Mesendoderm (in vitro differentiated cells): ENCODE results near the gene KLHL22.

Source experiments
- DNase-seq: peaks from one replicate; pipeline ENCODE4 v3.0.0; 2013
- H2AK5ac ChIP-seq: 2 replicates; pipeline ENCODE4 v1.6.1; 2013; ENCODE audit warnings: low read length, inconsistent platforms
- H2BK120ac ChIP-seq: 2 replicates; pipeline ENCODE4 v1.6.1; 2013; ENCODE audit warnings: low read depth, mild to moderate bottlenecking, low read length, moderate library complexity, mixed read lengths
- H2BK15ac ChIP-seq: replicated peaks from 2 replicates; pipeline ENCODE4 v1.6.1; 2013; ENCODE audit warnings: low read depth, mild to moderate bottlenecking, moderate library complexity
- H2BK5ac ChIP-seq: 2 replicates; pipeline ENCODE4 v1.6.1; 2013; ENCODE audit warnings: low read length, inconsistent platforms
- H3K18ac ChIP-seq: 2 replicates; pipeline ENCODE4 v1.6.1; 2013; ENCODE audit warnings: mild to moderate bottlenecking, low read length, mixed read lengths
- H3K23ac ChIP-seq: one replicate; pipeline ENCODE4 v1.6.1; 2013; ENCODE audit warnings: low read length
- H3K27ac ChIP-seq: 2 replicates; pipeline ENCODE4 v1.5.1; 2013; ENCODE audit warnings: low read depth, mild to moderate bottlenecking, inconsistent platforms, low read length, moderate library complexity
- H3K27me3 ChIP-seq: 2 replicates; pipeline ENCODE4 v1.6.1; 2013; ENCODE audit warnings: low read length, control low read depth, mild to moderate bottlenecking, inconsistent platforms; ENCODE audit not compliant: insufficient read depth, poor library complexity
- H3K36me3 ChIP-seq: 2 replicates; pipeline ENCODE4 v1.6.1; 2013; ENCODE audit warnings: low read length, inconsistent platforms; ENCODE audit not compliant: control insufficient read depth, insufficient read depth
- H3K4ac ChIP-seq: one replicate; pipeline ENCODE4 v1.6.1; 2013; ENCODE audit warnings: low read depth, mild to moderate bottlenecking, low read length, moderate library complexity
- H3K4me1 ChIP-seq: 2 replicates; pipeline ENCODE4 v1.6.1; 2013; ENCODE audit warnings: low read depth, low read length, inconsistent platforms; ENCODE audit not compliant: control insufficient read depth
- H3K4me2 ChIP-seq: 2 replicates; pipeline ENCODE4 v1.6.1; 2013; ENCODE audit warnings: low read length
- H3K4me3 ChIP-seq: 2 replicates; pipeline ENCODE4 v1.5.1; 2013; ENCODE audit warnings: mild to moderate bottlenecking, low read length
- H3K56ac ChIP-seq: one replicate; pipeline ENCODE4 v1.6.1; 2013; ENCODE audit warnings: low read length
- H3K79me1 ChIP-seq: 2 replicates; pipeline ENCODE4 v1.6.1; 2013; ENCODE audit warnings: low read length, inconsistent platforms
- H3K79me2 ChIP-seq: 2 replicates; pipeline ENCODE4 v1.6.1; 2013; ENCODE audit warnings: mild to moderate bottlenecking, low read length; ENCODE audit not compliant: control insufficient read depth, insufficient read depth
- H3K9ac ChIP-seq: 2 replicates; pipeline ENCODE4 v1.6.1; 2013; ENCODE audit warnings: low read length, inconsistent platforms
- H4K5ac ChIP-seq: one replicate; pipeline ENCODE4 v1.6.1; 2013; ENCODE audit warnings: low read length
- H4K8ac ChIP-seq: one replicate; pipeline ENCODE4 v1.6.1; 2013; ENCODE audit warnings: low read depth, mild to moderate bottlenecking, control low read depth, low read length, moderate library complexity
- WGBS: extraction: QIAGEN DNeasy Blood & Tissue Kit; methylation state at CpG from one replicate; pipeline ENCODE4 v1.1.7; 2013; ENCODE audit warnings: low lambda C conversion rate, missing lambda C conversion rate; ENCODE audit not compliant: insufficient coverage; ENCODE audit errors: extremely low coverage; 5-methylcytosine and 5-hydroxymethylcytosine counted together

KLHL22 gene

DNA sequence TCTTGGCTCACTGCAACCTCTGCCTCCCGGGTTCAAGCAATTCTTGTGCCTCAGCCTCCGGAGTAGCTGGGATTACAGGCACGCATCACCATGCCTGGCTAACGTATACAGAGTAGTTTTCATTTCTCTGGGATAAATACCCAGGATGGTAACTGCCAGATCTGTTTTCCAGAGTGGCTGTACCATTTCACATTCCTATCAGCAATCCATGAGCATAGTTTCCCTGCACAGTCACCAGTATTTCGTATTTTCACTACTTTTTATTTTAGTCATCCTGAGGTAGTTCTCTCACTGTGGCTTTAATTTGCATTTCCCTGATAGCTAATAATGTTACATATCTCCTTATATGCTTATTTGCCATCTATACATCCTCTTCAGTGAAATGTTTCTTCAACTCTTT, 47.0 kb downstream of the KLHL22 start:
- no peak overlapping the region for H3K4ac ChIP-seq
- H3K18ac ChIP-seq = no peak overlapping the region
- H3K23ac ChIP-seq = no peak overlapping the region
- H2AK5ac ChIP-seq = no peak overlapping the region
- no CpG with 5 or more reads among the region's 5 CpGs for WGBS
- H4K5ac ChIP-seq = no peak overlapping the region
- H3K56ac ChIP-seq = no peak overlapping the region
- no peak overlapping the region for H4K8ac ChIP-seq
- H3K27me3 ChIP-seq = no peaks in the 10 kb centered on the region
- no peak overlapping the region for H3K27ac ChIP-seq
- no peak overlapping the region for H3K9ac ChIP-seq
- H3K79me2 ChIP-seq = no peaks in the 10 kb centered on the region
- DNase-seq = no peak
- H2BK5ac ChIP-seq = no peak overlapping the region
- H3K36me3 ChIP-seq = no peaks in the 10 kb centered on the region
- H3K4me3 ChIP-seq = no peak overlapping the region
- H2BK15ac ChIP-seq = no peak overlapping the region
- H3K4me2 ChIP-seq = no peak overlapping the region
- H3K4me1 ChIP-seq = no peaks in the 10 kb centered on the region
- no peak overlapping the region for H2BK120ac ChIP-seq
- no peaks in the 10 kb centered on the region for H3K79me1 ChIP-seq

DNA sequence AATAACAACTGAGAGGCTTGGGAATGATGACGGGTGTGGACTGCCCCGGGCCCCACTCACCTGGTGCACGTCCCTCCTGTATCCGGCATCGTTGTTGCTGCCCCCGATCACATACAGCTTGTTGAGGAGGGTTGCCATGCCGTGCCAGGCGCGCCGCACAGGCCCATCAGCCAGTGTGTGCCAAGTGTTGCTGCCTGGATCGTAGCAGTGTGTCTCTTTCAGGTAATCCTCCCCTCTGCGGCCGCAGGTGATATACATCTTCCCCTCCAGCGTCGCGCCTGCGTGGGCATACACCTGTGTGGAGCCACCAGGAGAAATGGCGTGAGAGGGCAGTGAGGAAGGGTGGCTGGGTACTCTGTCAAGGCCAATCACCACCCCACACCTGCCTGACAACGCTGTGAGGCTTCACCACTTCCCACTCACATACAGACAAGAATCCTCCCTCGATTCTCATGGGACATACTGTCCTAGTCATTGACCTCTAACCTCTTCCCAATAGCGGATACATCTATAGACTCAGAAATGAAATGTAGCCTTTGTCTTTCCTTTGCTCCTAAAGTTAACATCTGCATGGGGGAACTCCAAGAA, 49.1 kb downstream of the KLHL22 start:
- no peak overlapping the region for H3K23ac ChIP-seq
- no peaks in the 10 kb centered on the region for H3K4me1 ChIP-seq
- WGBS = no CpG with 5 or more reads among the region's 21 CpGs
- no peak overlapping the region for H2AK5ac ChIP-seq
- H3K79me2 ChIP-seq = no peaks in the 10 kb centered on the region
- no peaks in the 10 kb centered on the region for H3K27me3 ChIP-seq
- H4K5ac ChIP-seq = no peak overlapping the region
- H3K4ac ChIP-seq = no peak overlapping the region
- no peak overlapping the region for H4K8ac ChIP-seq
- H3K4me2 ChIP-seq = no peak overlapping the region
- no peak overlapping the region for H2BK15ac ChIP-seq
- H2BK120ac ChIP-seq = no peak overlapping the region
- H3K36me3 ChIP-seq = no peaks in the 10 kb centered on the region
- DNase-seq = no peak
- H2BK5ac ChIP-seq = no peak overlapping the region
- H3K4me3 ChIP-seq = no peak overlapping the region
- no peak overlapping the region for H3K18ac ChIP-seq
- no peaks in the 10 kb centered on the region for H3K79me1 ChIP-seq
- H3K27ac ChIP-seq = no peak overlapping the region
- no peak overlapping the region for H3K56ac ChIP-seq
- H3K9ac ChIP-seq = no peak overlapping the region

DNA sequence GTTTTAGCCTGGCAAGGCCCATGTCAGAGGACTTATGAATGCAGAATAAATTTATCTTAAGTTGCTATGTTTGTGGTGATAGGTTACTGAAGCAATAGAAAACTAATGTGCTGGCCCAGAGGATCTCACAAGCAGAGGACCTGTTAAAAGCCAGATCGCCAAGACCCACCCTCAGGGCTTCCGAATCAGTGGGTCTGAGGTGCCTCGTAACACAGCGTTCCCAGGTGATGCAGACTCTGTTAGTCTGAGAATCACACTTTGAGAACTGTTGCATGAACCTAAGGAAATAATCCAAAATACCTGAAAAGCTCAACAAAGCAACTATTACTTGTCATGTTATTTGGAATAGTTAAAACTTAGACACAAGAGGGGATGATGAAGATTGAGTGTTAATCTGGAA, 51.3 kb downstream of the KLHL22 start:
- Histone ChIP-seq H4K5ac (no peak overlapping the region), H4K8ac (no peak overlapping the region), H3K27me3 (no peaks in the 10 kb centered on the region), H2BK120ac (no peak overlapping the region), H3K4me2 (no peak overlapping the region), H3K56ac (no peak overlapping the region), H3K79me1 (no peaks in the 10 kb centered on the region), H3K4me1 (no peaks in the 10 kb centered on the region), H3K23ac (no peak overlapping the region), H3K4ac (no peak overlapping the region), H2BK15ac (no peak overlapping the region), H2AK5ac (no peak overlapping the region), H3K9ac (no peak overlapping the region), H3K79me2 (no peaks in the 10 kb centered on the region), H3K36me3 (no peaks in the 10 kb centered on the region), H2BK5ac (no peak overlapping the region), H3K18ac (no peak overlapping the region), H3K27ac (no peak overlapping the region), H3K4me3 (no peak overlapping the region)
- DNase-seq = no peak
- no CpG with 5 or more reads among the region's 4 CpGs for WGBS

DNA sequence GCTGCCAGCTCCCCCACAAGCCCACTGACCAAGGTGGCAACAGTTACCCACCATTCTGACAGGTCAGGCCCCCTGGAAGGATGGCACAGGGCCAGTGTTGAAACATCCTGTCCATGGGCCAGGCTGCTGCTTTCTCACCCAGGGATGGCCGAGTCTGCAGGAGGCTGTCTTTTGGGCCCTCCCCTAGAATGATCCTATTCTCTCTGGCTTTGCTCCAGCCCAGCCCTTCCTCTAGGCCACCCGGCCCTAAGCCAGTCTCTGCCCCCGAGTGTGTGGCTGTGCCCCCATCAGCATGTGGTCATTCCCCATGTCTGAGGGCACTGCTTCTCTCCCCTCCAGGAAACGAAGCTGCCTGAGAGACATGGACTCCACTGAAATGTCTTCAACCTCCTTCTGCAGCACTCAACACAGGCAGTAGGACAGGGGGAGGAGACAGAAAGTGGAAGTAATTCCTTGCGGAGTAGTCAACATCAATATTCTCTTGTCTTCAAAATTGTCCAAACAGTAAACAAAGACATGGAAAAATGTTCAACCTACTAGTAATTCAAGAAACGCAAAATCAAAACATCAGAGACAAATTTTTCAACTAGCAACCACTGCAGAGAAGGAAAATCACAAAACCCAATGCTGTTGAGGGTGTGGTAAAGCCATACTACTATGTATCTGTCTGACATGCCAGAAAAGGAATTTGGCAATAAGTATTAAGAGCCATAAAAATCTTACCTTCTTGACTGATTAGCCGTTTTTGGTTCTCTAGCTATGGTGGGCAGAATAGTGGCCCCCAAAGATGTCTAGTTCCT, 52.9 kb downstream of the KLHL22 start:
- Histone ChIP-seq H2BK5ac (no peak overlapping the region), H2BK120ac (no peak overlapping the region), H2AK5ac (no peak overlapping the region), H3K4me3 (no peak overlapping the region), H4K8ac (no peak overlapping the region), H3K4ac (no peak overlapping the region), H3K4me1 (no peaks in the 10 kb centered on the region), H3K56ac (no peak overlapping the region), H2BK15ac (no peak overlapping the region), H3K23ac (no peak overlapping the region), H3K18ac (no peak overlapping the region), H3K9ac (no peak overlapping the region), H3K79me1 (no peaks in the 10 kb centered on the region), H3K4me2 (no peak overlapping the region), H3K27ac (no peak overlapping the region), H3K79me2 (no peaks in the 10 kb centered on the region), H3K27me3 (no peaks in the 10 kb centered on the region), H3K36me3 (no peaks in the 10 kb centered on the region), H4K5ac (no peak overlapping the region)
- WGBS = no CpG with 5 or more reads among the region's 7 CpGs
- no peak for DNase-seq

DNA sequence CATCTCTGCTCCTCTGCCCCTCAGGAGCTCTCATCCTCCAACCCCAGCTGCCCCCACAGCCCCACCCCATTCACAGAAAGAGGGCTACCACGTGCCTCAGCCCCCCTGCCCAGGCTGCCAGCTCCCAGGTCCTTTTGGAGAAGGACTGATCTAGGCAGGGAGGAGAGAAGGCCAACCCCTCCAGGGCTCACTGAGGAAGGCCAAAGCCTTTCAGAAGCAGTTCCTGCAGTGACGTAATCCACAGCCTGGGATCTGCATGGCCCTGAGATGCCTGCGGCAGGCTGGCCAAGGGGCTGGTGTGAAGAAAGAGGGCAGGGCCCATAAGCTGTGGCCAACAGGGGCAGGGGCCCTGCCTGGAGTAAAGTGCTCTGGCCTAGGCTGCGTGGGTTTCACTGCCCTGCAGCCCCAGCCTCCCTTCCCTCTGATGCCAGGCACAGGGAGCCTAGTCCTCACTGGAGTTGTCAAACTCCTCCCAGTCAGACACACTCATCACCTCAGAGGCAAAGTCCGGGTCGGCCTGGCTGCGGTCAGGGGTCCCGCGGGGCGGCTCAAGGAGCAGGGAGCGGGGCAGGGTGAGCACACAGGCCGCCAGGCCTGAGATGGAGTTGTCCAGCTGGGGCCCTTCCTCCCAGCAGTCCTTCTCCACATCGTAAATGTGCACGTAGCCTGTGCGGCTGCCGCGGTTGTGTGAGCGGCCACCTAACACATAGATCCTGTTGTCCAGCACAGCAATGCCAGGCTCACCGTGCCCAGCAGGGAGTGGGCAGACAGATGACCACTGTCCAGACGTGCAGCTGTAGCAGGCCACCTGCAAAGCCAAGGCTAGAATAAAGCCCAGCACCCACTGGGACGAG, 53.7 kb downstream of the KLHL22 start:
- Histone ChIP-seq H3K79me2 (no peaks in the 10 kb centered on the region), H3K4me1 (no peaks in the 10 kb centered on the region), H3K27me3 (no peaks in the 10 kb centered on the region), H3K4ac (no peak overlapping the region), H2BK120ac (no peak overlapping the region), H3K27ac (no peak overlapping the region), H3K79me1 (peaks cover 3% of the 10 kb centered on the region), H3K56ac (no peak overlapping the region), H2AK5ac (no peak overlapping the region), H2BK15ac (no peak overlapping the region), H2BK5ac (no peak overlapping the region), H3K4me3 (no peak overlapping the region), H4K8ac (no peak overlapping the region), H3K18ac (no peak overlapping the region), H4K5ac (no peak overlapping the region), H3K4me2 (no peak overlapping the region), H3K23ac (no peak overlapping the region), H3K36me3 (no peaks in the 10 kb centered on the region), H3K9ac (no peak overlapping the region)
- WGBS = no CpG with 5 or more reads among the region's 21 CpGs
- no peak for DNase-seq
